ENCODE results near the gene ZNF407.
"Not testable (repeated sequence)": the region's sequence is repeated elsewhere in the genome, so short reads cannot be mapped to it uniquely, and the experiment has no call there.

The ZNF407 gene

DNA sequence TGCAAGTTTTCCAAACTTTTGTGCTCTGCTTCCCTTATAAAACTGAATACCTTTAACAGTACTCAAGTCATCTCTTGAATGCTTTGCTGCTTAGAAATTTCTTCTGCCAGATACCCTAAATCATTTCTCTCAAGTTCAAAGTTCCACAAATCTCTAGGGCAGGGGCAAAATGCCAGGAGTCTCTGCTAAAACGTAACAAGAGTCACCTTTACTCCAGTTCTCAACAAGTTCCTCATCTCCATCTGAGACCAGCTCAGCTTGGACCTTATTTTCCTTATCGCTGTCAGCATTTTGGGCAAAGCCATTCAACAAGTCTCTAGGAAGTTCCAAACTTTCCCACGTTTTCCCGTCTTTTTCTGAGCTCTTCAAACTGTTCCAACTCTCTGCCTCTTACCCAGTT, 373.7 kb downstream of the ZNF407 start:
- DNase-seq (ENCODE audit: low read depth in 2 of 2): not testable (repeated sequence)

DNA sequence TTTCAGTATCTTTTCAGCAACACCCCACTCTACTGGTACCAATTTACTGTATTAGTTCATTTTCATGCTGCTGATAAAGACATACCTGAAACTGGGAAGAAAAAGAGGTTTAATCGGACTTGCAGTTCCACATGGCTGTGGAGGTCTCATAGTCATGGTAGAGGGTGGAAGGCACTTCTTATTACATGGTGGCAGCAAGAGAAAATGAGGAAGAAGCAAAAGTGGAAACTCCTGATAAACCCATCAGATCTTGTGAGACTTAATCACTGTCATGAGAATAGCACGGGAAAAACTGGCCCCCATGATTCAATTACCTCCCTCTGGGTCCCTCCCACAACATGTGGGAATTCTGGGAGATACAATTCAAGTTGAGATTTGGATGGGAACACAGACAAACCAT, 374.1 kb downstream of the ZNF407 start:
- not testable (repeated sequence) for DNase-seq (ENCODE audit: low read depth in 2 of 2)

DNA sequence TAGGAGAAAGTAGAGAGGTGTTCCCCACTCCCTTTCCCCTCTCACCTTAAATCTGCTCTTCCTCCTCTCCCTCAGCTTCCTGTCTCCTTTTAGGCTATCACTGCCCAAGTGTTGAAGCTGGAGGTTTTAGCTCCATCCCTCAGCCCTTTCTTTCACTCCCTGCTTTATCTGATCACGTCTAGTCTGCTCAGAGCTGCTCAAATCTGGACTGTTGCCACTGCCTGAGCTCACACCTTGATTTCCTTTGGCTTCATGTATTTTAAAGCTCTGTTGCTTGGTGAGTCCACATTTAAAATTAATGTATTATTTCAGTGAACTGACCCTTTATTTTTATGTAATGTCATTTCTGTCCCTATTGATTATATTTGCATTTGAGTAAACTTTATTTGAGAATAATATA, 374.7 kb downstream of the ZNF407 start:
- no peak for DNase-seq (ENCODE audit: low read depth in 2 of 2)

DNA sequence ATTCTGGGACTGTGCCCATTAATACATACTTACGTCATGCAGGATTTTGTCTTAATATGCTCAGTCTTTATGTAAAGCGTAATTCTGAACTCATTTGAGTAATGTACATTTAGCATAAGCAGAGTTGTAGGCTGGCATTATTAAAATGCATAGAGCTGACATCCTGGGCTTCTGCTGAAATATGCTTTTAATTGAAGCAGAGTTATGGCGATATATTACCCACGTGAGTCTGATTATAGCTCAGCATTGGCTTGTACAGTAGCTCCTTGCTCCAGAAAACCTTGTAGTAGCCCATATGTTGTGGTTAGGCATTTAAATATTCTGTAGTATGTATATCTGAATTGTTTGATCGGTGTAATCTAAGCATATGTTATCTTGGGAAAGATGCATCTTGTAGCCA, 377.3 kb downstream of the ZNF407 start:
- DNase-seq (ENCODE audit: low read depth in 2 of 2): no peak

DNA sequence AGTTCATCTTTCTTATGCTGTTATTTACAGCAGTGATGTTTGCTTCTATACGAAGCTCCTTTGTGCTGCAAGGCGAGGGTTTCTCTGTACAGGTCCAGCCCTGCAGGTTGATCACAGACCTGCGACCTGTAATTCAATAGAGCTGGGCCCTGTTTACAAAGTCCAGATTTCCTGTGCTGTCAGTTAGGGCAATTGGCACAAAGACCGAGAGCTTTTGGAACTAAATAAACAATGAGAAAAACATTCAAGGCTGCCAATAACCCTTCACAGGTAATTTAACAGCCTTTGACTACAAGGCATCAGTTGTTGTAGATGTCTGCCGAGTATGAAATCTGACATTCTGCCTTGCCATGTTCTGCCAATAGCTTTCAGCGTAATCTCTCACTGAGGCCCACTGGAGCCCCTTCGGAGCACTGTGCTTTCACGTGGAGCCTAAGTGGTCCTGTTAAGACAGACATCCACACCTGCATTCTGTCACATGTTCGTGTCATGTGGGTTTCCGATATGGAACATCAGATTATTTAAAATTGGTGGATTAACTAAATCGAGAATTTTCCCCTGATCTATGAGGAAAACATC, 378.8 kb downstream of the ZNF407 start:
- no peak for DNase-seq (ENCODE audit: low read depth in 2 of 2)

DNA sequence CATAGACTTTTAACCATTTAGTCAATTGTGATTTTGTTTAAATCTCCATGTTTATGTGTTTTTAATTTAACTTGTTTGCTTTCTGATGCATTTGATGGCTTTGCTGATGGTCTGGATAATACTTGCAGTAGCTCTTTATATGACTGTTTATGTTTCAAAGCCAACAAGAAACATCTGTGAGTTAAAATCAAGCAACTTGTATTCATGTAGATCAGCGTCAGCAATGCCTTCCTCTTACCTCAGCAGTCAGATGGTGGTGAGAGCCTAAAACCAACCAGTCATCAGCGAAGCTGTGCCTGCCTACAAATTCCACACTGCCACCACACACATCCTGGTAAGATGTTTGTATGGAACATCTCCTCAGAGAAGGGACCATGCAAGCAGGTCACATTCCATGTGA, 379.4 kb downstream of the ZNF407 start:
- no peak for DNase-seq (ENCODE audit: low read depth in 2 of 2)

DNA sequence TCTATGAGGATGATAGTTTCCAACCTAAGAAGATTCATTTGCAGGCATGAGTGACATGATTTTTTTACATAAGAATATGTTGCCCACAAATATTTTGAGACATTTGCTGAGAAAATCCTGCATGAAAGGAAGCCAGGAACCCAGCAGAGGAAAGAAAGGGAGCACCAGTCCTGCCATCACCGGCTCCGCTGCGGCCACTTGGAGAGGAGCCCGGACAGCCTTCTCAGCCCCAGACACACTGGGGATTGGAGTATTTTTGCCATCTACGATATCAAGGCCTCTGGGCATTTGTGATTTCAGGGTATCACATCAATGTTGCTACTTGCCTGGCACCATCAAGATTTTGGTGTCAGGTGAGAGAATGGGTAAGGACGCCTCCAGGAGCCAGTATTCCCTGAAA, 383.0 kb downstream of the ZNF407 start:
- DNase-seq (ENCODE audit: low read depth in 2 of 2): no peak

DNA sequence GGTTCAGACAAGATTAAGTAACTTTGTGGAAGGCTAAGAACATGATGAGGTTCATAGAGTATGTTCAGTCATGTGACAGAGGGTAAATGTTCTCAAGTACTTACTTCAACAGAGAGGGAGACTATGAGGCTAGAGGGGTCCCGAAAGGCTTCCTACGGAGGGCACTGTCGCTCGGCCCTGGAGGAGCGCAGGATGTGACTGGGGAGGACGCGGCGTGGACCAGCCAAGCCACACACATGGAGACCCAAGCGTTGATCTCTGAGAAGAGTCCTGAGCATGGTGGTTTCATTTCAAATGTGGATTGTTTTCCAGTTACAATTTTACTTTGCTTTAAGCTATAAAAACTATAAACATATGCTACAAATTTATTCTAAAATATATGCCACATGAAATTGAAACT, 383.8 kb downstream of the ZNF407 start:
- no peak for DNase-seq (ENCODE audit: low read depth in 2 of 2)

DNA sequence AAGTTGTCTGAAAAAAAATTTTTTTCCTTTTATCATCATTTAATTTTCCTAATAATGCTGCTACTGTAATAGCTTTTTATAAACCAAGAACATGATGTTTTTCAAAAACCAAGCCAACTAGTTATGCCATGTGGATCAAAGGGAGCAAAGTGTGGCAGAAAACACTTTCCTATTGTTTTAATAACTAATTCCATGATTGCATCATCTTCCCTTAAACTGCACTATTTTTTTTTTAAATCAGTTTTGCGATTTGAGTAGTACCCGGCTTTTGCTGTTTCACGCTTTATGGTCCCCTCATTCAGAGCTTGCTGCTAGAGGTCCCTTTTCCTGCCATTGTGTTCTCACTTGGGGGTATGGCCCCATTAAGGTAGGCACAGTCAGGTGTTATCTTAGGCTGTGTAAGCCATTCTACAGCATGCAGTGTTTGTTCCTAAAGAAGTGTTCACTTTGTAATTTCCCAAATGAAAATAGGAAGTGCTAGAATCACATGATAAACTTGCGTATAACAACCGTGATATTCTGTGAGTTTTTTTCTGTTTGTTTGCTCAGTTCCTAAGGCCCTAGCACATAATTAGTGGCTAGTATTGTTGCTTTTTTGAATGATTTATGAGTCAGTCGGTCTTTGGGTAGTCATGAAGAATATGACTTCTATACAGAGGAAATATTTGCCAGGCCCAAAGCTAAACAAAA, 385.4 kb downstream of the ZNF407 start:
- no peak for DNase-seq (ENCODE audit: low read depth in 2 of 2)

DNA sequence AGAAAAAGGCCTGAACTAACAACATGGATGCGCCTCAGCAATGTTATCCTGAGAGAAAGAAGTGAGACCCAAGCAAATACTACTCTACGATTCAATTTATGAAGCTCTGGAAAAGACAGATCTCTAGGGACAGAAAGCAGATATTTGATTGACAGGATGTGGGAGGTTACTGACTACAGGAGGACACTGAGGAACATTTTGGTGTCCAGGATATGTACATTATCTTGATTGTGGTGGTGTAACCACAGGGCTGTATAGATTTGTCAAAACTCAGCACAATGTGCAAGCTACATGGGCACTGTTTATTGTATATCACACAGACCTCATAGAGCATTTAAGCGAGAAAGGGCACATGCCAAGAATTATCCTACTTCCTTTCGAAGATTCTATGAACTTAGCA, 391.5 kb downstream of the ZNF407 start:
- DNase-seq (ENCODE audit: low read depth in 2 of 2): no peak

DNA sequence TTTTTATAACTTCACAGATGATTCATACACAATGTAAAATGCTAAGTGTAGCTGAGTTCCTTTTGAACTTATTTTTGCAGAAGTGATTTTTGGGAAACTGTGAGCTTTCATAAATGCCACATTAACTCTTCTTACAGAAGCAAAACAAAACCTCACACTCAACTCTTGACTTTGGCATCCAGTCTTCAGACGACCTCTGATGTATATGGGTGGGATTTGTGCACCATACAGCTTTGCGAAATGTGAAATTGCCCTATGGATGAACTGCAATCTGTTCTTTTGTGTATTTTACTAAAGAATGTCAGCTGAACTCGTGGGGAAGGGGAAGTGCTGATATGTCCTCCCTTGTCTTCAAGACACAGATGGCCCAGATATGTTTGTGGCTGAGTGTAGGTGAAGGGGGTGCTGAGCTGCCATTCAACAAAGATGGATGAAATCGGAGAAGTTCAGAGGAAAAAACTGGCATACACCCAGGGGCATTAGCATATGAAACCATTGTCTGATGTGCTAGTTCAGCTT, 393.0 kb downstream of the ZNF407 start:
- DNase-seq (ENCODE audit: low read depth in 2 of 2): no peak

DNA sequence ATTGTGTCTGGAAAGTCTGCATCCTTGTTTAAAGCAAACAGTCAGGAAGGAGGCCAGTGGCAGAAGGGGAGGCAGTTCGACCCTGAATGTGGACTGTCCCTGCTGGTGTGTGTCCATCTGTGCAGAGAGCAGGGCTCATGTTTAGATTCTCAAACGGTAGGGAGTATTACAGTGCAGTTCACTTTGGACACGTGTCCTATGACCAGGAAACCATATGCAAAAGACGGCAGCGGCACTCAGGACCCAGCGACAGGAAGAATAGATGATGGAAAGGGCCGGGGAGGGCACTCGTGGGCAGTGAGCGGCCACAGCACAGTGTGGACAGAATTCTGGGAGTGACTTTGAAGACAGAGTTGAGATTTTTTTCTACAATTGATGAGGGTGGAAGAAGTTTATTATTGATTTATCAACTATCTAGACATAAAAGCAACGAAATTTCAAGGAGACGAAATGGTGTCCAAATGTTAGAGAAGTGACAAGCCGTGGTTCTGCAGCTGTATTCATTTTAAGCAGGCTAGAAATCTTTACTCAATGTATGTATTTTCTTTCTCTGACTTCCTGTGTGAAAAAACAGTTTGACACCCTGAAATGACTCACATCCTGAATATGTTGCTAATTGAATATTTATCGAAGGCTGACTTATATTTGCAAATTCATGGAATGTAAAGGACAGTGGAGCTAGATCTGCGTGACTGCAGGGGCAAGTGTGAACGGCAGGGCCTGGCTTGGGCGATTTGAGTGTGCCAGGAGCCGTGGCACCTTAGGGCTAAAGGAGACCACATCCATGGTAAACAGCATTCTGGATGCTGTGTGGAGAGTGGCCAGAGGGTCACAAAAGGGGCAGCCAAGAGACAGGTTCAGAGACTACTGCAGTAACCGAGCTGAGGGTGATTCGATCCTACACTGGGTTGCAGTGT, 397.1 kb downstream of the ZNF407 start:
- DNase-seq (ENCODE audit: low read depth in 2 of 2): peak in 1 of 2 donors; percentile 14

DNA sequence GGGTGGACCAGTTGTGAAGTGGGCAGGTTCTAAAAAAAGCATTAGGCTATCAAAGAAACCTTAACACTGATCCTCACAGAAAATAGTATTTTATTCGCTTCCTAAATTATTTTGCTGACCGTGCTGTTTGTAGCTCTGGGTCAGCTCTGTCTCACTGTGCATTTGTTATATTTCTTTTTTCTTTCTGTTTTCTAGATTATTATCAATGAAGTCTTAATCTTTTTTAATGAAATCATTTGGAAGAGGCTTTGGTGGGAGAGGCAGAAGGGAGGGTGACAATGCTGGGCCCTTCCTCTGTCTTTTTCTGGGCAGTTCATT, 397.7 kb downstream of the ZNF407 start:
- DNase-seq (ENCODE audit: low read depth in 2 of 2): no peak

DNA sequence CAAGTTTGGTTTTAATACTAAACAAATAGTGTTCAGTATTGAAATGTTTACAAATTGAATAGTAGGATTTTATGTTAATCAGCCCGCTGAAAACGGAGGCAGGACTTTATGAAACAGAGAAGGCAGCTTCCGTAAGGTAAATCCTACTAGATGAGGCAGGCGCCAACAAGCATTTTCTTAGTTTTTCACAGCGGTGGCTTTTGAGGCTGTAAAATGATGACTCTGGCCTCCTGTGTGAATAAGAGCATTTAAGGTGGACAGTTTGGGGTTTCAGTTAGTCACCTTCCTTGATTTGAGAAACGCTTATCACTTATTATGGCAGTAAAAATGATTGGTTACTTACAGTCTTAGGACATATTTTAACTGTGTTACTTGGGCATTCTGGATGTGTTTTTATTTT, 398.4 kb downstream of the ZNF407 start:
- no peak for DNase-seq (ENCODE audit: low read depth in 2 of 2)

DNA sequence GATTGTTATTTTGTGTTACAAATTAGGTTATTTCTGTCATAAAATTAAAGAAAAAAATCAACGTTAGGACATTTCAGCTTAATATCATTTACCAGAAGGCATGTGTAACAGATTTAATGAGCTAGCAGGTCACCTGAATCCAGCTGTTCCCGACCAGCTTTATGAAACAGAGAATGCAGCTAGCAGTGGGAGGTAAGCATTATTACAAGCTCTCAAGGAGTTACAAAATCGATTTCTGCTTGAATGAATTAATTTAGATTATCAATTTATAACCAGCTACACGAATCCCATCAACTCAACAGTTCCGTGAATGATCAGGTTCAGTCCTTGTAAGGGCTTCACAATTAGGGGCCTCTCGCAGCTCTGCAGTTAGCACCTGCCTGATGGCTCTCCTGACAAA, 399.3 kb downstream of the ZNF407 start:
- DNase-seq (ENCODE audit: low read depth in 2 of 2): no peak

DNA sequence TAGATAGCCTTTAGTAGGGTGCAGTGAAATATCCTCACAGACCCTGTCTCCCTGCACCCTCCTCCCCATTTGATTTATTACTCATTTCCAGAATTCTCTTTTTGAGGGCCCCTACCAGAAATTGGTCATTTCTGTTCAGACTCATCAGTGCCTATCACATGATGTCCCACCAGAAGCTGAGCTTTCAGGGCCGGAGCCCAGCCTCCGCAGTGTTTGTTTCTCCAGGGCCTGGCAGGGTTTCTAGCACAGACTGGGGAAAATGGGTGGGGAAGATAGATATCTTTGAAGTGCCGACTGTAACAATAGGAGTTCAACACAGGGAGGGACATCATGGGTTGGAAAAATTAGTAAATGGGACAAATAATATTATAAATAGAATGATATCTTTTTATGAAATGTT, 403.2 kb downstream of the ZNF407 start:
- DNase-seq (ENCODE audit: low read depth in 2 of 2): no peak

DNA sequence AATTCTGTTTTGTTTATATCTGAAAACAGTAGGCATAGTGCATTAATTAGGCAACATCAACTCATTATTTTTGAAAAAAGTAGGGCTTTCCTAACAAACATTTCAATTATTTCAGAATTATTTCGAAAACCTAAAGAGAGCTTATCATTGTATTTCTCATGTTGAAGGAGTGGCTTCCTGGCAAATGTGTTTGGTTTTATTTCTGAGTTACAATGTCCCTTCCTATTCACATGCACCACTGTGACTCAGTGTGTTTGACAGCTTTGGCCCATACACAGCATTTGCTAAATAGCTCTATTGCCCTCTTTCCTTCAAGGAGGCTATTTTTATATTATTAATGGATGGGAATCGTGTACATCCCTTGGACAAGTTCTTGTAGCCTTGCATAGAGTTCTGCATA, 405.4 kb downstream of the ZNF407 start:
- DNase-seq (ENCODE audit: low read depth in 2 of 2): no peak

DNA sequence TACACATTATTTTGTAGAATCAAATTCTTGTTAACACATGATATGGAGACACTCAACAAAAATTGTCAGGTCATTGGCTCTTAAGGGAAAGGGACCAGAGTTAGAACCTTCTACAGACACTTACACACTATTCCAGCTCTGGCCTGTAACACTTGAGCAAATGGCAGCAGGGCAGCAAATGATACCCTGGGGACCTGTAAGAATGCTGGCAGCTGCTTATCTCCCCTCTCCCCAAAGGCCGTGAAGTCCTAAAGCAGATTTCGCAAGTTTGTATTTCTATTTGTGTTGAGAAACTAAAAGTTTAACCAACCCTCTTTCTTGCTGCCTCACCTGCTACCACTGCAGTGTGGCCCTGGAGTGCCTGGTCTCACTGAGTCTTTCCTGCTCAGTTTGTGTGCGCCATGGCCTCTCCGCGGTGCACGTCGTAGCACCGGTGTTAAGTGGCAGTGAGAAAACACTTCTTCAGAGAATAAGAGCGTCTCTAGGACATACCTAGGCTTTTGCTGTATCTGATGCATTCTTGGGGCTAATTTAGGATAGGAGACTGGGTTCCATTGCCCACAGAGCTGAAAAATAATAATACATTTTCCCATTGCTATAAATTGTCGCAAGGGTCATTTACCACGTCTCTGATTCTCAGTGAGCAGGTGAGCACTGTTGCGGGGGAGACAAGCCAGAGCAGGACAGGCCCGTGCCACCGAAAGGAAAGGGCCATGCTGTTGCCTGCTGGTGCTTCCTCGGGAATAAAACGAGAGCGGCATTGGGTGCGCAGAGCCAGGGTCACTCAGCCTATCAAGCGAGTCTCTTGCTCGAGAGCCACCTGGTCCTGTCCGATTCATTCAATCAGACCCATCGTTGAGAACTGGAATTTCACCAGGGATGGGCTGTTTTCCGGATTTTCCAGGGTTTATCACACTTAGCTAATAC, 406.4 kb downstream of the ZNF407 start:
- DNase-seq (ENCODE audit: low read depth in 2 of 2): no peak

DNA sequence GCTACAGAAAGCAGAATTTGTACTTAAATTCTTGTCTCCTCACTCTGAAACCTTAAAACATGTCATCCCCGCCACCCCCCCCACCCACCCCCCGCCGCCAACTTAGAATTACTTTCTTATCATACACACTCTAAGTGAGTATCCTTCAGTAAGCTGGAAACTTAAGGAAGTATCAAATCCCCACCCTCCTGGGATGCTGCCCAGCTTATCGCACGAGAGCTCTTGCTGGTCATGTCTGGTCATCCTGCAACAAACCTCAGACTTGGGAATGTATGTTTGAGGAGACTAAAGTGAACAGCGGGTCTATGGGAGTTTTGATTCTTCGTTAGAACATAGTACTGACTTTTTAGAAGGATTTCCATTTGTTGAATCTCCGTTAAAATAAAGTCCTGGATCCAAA, 408.0 kb downstream of the ZNF407 start:
- DNase-seq (ENCODE audit: low read depth in 2 of 2): no peak

DNA sequence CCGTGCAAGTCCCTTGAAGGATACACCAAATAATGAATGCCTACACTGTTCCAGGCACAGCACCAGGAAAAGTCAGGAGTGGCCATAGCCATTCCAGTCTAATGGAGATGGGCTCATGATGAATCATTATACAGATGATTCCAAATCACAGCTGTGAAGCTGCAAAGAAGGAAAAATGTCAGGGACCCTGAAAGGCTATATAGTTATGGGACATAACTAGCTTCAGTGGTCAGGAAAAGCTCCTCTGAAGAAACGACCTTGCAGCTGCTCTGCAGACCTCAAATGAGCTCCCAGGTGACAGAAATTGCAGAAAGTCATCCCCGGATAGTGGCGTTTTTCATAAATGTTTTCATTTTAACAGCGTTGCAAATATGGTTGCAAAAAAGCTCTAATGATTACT, 410.5 kb downstream of the ZNF407 start:
- DNase-seq (ENCODE audit: low read depth in 2 of 2): no peak

DNA sequence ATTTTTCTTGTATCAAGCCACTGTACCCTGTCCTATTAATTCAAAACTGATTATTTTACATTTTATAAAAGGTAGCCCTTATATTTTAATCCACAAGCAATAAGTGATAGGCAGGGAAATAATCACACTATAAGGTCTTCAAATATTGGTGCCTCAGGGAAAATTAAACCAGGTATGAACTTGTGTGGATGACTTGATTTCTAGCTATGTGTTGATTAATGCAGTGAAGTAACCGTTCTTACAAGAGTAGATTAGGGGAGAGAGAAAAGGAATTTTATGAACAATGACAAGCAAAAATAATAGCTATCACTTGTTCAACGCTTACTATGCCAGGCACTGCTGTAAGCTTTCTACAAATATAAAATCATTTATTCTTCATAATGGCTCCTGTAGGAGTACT, 411.6 kb downstream of the ZNF407 start:
- DNase-seq (ENCODE audit: low read depth in 2 of 2): no peak

DNA sequence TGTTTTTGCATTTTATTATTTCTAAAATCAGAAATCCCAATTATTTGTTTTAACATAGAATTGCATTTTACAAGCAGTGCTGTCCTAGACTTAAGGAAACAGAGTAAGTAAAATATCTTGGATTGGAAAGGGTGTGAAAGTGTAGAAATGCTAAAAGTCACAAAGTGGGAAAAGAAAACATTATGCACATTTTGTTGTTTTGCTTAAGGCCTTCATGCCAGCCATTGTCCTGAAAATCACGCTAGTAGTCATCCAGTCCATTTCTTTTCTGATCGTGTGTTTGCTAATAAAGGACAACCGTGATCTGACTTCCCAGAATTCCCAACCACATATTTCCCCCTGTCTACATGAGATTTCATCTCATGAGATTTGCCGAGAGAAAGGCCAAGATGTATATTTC, 412.2 kb downstream of the ZNF407 start:
- no peak for DNase-seq (ENCODE audit: low read depth in 2 of 2)
